HG02642 (cell line): Measurements from ENCODE around the gene VWCE.
A peak's percentile ranks its signal among the peaks of the same experiment; 100 is the strongest.

Source experiments
- ATAC-seq: cut with Tn5 transposase; IDR thresholded peaks from one replicate; pipeline ENCODE4 v1.9.1; 2021; ENCODE audit warnings: mild to moderate bottlenecking; ENCODE audit not compliant: unreplicated experiment, poor library complexity

The VWCE gene

GRCh38 chr11:61328351-61328750 lies 33.2 kb upstream of the VWCE start:
- ATAC-seq: no peak

- ATAC-seq: no peak
Measured at GRCh38 chr11:61327669-61328071, 32.6 kb upstream of the VWCE start.

- no peak for ATAC-seq
Measured at GRCh38 chr11:61325649-61326414, 30.7 kb upstream of the VWCE start.

GRCh38 chr11:61315260-61315659 lies 20.1 kb upstream of the VWCE start:
- no peak for ATAC-seq

- ATAC-seq: no peak
Measured at GRCh38 chr11:61310749-61311148, 15.6 kb upstream of the VWCE start.

- no peak for ATAC-seq
Measured at GRCh38 chr11:61309739-61310138, 14.6 kb upstream of the VWCE start.

GRCh38 chr11:61309141-61309540 lies 14.0 kb upstream of the VWCE start:
- ATAC-seq: no peak

GRCh38 chr11:61307354-61307753 lies 12.2 kb upstream of the VWCE start:
- ATAC-seq: no peak

- no peak for ATAC-seq
Measured at GRCh38 chr11:61306221-61306620, 11.1 kb upstream of the VWCE start.

- ATAC-seq: no peak
Measured at GRCh38 chr11:61305417-61305816, 10.3 kb upstream of the VWCE start.

- no peak for ATAC-seq
Measured at GRCh38 chr11:61303725-61304124, 8.6 kb upstream of the VWCE start.

- no peak for ATAC-seq
Measured at GRCh38 chr11:61302550-61302949, 7.4 kb upstream of the VWCE start.

- no peak for ATAC-seq
Measured at GRCh38 chr11:61298663-61299244, 3.6 kb upstream of the VWCE start.

GRCh38 chr11:61297746-61298145 lies 2.6 kb upstream of the VWCE start:
- ATAC-seq: no peak

- ATAC-seq: no peak
Measured at GRCh38 chr11:61297341-61297740, 2.2 kb upstream of the VWCE start.

GRCh38 chr11:61295596-61295926 lies 445 bp upstream of the VWCE start:
- no peak for ATAC-seq

- peak; percentile 36 for ATAC-seq
Measured at GRCh38 chr11:61293867-61294716, 1.0 kb downstream of the VWCE start.

GRCh38 chr11:61292356-61292755 lies 2.8 kb downstream of the VWCE start:
- no peak for ATAC-seq

GRCh38 chr11:61290905-61291690 lies 4.0 kb downstream of the VWCE start:
- no peak for ATAC-seq

GRCh38 chr11:61287338-61287977 lies 7.7 kb downstream of the VWCE start:
- no peak for ATAC-seq
